Keratinocyte (primary cell): ENCODE data around the gene KCNH6.

Experiments
- CTCF ChIP-seq, 3 experiments: IDR thresholded peaks in 1 of 3; conservative IDR thresholded peaks in 1 of 3; optimal IDR thresholded peaks in 1 of 3; 2 replicates in 2 of 3; 3 replicates in 1 of 3; pipeline versions ENCODE3 to v1.5.1; 2011; ENCODE audit warnings: low read length in 3 of 3, mild to moderate bottlenecking in 3 of 3, moderate library complexity in 2 of 3, control low read depth in 1 of 3, inconsistent platforms in 1 of 3; ENCODE audit not compliant: insufficient read depth in 2 of 3; ENCODE audit errors: extremely low read depth in 1 of 3
- EZH2 ChIP-seq: IDR thresholded peaks from one replicate; pipeline ENCODE4 v1.6.1; 2012; ENCODE audit warnings: inconsistent platforms, mild to moderate bottlenecking, low read length, moderate library complexity

GRCh38 chr17:63544467-63545301, 21.5 kb downstream of the KCNH6 start:
- TF ChIP-seq CTCF (optimal IDR thresholded peaks at IDR 0.05 in 1 of 3, IDR thresholded peaks at IDR 0.05 in 1 of 3, conservative IDR thresholded peaks at IDR 0.05 in 1 of 3; ENCODE audit: extremely low read depth in 1 of 3, insufficient read depth in 2 of 3, low read length in 3 of 3) (no peak), EZH2 (no peak)
